ENCODE measurements around the gene ZNF311. TPM values are rescaled to one million over a fixed set of nuclear protein-coding genes. Genes with fewer than 3 reads are reported as not detected.

Gene ZNF311
- total RNA-seq: 1.7 and 2.9 TPM in 2 replicates

DNA sequence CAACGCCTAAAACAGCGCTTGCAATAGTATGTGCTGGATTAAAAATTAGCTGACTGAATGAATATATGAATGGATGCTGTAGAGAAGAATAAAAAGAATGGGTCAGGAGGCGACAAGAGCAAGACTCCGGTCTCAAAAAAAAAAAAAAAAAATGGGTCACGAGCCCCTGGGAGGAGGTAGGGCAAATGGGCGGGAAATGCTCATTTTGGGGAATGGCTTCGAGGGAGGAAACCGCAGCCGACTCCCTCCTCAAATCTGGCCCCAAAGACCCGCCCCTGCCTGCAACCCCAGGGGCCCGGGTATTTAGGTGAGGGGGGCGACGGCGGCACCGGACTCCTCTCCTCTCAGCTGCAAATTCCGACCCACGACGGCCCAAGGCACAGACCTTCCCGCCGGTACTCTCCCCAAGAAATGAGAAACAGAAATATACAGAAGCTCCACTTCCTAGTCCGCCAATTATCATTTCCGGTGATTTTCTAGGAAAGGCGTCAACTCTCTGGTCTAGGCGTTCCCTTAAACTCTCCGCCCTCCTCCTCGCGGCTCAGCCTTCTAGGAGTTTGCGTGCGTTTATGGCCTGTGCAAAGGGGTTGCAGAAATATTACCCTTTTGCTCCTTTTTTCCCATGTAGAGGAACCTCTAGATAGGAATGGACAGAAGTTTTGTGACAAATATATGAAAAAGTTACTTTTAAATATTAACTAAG lies at the start of gene ZNF311:
ZNF311 (minus strand) TSS at position 133 of the 703 bp plus-strand sequence. CDS start 1,361 bp downstream, outside the sequence.

GRCh38 chr6:29045075-29045474 lies 40.0 kb upstream of the ZNF311 start, which contains the start of gene OR2W1:
Gene OR2W1, minus strand, starts transcription at chr6:29045175. Its CDS starts 0 bp downstream, at chr6:29045175.

Other genes starting within 250 kb of the ZNF311 start
- 59.9 and 72.1 TPM in 2 replicates for gene TRIM27, start 81.3 kb downstream of the ZNF311 start, total RNA-seq
- not detected in 2 replicates for gene OR2W1, start 39.9 kb upstream of the ZNF311 start, total RNA-seq
- not detected in 2 replicates for gene OR2B3, start 82.0 kb upstream of the ZNF311 start, total RNA-seq
- not detected in 2 replicates for gene OR2J1, start 94.2 kb upstream of the ZNF311 start, total RNA-seq
- gene OR2J3, start 102.7 kb upstream of the ZNF311 start, total RNA-seq: not detected in 2 replicates
- not detected in 2 replicates for gene OR2J2, start 165.6 kb upstream of the ZNF311 start, total RNA-seq

All from uterine smooth muscle cell (primary cell).